DMS53 (cell line): ENCODE results near the gene PDLIM4.

Experiments used
- DNase-seq: peaks from one replicate; lab custom pipeline; 2025; lab: John Stamatoyannopoulos, UW

The PDLIM4 gene

DNA sequence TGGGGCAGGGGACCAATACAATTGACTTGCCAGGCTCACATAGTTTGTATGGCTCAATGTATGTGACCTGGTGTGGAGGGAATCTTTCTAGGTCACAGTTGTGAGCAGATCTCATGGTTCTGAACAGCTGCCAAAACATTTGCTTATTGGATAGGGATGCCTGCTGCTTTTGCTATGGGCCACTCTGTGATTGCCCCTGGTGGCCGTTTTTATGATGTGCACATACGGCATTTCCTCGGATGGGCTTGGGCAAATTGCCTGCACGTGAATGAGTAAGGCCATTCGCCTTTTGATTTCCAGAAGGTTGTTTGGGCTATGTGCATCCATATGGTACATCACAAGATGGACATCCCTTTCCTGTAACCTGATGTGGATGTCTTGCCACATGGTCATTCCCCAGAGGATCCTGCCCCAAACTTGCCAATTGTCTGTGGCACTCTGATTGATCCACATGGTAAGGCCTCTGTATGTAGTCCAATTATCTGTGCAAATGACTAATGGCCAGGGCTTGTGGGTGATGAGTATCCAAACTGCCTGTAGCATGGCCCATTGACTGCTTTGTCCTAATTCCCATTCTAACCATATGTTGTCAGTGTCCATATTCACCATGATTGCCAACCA lies 26.0 kb downstream of the PDLIM4 start:
- DNase-seq = peak; percentile 63

GRCh38 chr5:132289097-132289496 lies 31.6 kb downstream of the PDLIM4 start:
- no peak for DNase-seq

DNA sequence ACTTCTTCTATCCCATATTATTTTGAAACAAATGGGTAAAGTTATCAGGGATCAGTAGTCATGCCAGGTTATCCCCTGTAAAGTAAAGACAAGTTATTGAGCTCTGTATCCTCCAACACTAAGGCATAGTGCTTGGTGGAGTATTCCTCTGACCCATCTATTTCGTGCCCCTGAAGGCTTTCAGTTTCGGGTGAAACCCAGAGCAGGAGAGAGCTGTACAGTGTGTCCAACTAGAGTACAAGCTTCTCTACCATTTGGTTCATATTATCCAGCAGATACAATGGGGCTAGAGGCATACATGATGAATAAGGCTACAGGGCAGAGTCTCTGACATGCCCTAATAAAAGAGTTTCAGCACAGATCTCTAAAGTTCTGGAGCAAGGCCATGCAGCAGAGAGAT lies 33.5 kb downstream of the PDLIM4 start:
- no peak for DNase-seq

DNA sequence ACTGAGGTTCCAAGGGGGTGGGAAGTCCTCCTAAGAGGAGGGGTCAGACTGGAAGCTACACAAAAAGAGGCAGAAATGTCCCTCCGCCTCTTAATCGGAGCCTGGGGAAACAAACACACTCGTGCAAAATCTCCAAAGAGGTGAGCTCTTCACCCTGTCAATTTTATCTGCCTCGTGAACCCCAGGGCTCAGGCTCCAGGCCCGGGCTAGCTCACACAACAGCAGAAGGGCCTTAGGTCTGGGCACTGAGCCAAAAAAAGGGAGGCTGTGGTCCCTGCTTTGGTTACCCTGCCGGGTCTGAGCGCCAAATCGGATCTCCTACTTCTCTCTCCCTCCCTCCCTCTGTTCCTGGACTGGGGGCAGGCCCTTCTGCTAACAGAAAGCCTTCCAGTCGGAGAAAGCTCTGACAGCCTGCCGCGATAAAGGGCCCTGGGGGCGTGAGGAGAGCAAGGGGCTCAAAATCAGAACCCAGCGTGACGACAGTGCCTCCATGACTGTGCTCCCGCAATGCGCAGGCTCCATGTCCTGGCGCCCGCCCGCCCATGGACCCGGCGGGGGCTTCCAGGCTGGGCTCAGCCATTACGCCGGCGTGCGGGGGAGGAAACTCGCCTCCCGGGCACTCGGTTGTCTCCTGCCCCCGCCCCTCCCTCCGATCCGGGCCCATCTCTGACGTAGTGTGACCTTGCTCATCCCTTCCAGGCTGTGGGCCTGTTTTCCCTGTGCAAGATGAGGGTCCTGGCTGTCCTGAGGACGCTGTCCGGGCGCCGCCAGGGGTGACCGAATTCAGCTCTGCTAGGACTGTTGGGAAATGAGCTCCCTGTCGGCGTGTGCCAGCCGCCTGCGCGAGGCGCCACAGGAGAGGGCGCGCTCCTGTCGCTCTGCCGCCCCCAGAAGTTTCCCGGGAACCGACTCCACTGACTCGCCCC lies 35.8 kb downstream of the PDLIM4 start:
- DNase-seq = peak; percentile 89

GRCh38 chr5:132293992-132294727 lies 36.7 kb downstream of the PDLIM4 start, which contains the start of gene SLC22A4:
Gene SLC22A4 (plus strand): TSS chr5:132294394. CDS start chr5:132294617, 223 bp downstream.
- DNase-seq = peak; percentile 96

DNA sequence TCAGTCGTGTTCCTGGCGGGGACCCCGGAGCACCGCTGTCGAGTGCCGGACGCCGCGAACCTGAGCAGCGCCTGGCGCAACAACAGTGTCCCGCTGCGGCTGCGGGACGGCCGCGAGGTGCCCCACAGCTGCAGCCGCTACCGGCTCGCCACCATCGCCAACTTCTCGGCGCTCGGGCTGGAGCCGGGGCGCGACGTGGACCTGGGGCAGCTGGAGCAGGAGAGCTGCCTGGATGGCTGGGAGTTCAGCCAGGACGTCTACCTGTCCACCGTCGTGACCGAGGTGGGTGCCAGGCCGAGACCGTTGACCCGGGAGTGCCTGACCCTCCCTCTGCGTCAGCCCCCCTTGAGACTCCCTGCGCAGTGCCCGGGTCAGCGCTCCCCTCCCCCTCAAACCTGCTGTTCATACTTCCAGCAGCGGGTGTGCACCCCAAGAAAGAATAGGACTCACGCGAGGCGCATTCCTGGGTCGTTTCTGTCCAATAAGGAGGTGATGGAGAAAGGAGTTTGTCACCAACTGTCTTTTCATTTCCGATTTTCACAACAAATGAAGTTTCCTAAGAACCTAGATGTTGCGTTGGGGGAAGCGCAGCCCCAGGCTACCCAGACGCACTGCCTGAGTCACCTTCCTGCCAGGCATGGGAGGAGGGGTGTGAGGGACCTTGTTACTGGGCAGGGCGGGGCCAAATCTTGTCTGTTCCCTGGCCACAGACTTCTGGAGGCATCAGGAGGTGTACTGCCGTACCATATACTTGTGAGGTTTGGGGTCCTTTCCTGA lies 37.4 kb downstream of the PDLIM4 start:
- peak; percentile 62 for DNase-seq

DNA sequence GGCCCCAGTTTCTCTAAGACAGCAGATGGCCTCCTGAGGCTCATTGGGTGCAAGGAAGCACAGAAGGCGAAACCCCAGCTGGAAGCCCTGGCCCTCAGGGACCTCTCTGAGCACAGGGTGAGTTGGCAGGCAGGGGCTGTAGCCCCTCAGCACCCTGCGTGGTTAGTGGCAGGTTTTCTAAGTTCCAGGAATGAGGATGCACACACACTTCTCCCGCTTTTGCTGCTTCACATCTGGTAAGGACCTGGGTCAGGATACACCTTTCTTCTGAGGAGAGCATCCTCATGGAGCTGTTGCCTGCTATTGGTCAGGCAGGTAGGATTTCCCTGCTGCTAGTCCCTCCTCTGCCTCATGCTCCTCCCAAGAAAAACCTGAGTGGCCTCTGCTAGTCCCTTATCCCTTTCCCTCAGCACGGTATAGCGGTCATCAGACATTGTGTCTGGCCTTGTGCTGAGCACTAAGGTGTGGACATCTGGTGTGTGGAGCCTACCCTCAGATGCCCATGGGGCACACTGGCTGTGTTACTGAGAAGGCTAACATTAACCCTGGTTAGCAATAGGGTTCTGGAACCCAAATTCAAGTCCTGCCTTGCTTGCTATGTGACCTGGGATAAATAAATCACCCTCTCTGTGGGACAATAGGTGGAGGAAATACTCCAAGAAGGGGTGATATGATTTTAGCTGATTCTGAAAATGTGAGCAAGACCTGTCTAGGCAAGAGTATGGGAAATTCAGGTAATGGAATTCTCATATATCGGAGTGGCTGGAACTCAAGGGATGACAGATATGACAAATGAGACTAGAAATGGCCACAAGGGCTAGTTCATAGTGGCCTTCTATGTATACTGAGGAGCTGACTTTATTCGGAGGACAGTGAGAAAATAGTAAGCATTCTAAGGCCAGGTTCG lies 38.3 kb downstream of the PDLIM4 start:
- DNase-seq = peak; percentile 15

- no peak for DNase-seq
Observed at GRCh38 chr5:132296412-132297016, 39.0 kb downstream of the PDLIM4 start.

DNA sequence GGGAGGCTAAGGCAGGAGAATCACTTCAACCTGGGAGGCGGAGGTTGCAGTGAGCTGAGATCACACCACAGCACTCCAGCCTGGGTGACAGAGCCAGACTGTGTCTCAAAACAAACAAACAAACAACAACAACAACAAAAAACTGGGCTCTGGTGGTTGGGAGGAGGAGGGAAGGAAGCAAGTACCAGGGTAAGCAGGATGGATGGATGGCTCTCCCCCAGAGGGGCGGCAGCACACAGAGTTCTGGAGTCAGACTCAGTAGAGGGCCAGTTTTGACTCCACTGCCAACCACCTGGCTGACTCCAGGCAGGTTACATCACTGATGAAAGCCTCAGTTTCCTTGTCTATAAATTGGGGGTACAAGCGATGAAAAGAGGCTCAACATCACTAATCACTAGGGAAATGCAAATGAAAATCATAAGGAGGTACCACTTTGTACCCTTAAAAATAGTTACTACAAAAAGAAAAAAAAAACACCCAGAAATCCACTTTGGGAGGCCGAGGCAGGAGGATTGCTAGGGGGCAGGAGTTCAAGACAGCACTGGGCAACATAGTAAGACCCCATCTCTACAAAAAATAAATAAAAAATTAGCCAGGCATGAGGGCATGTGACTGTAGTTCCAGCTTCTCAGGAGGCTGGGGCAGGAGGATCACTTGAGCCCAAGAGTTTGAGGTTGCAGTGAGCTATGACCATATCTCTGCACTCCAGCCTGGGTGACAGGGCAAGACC lies 39.9 kb downstream of the PDLIM4 start:
- no peak for DNase-seq

DNA sequence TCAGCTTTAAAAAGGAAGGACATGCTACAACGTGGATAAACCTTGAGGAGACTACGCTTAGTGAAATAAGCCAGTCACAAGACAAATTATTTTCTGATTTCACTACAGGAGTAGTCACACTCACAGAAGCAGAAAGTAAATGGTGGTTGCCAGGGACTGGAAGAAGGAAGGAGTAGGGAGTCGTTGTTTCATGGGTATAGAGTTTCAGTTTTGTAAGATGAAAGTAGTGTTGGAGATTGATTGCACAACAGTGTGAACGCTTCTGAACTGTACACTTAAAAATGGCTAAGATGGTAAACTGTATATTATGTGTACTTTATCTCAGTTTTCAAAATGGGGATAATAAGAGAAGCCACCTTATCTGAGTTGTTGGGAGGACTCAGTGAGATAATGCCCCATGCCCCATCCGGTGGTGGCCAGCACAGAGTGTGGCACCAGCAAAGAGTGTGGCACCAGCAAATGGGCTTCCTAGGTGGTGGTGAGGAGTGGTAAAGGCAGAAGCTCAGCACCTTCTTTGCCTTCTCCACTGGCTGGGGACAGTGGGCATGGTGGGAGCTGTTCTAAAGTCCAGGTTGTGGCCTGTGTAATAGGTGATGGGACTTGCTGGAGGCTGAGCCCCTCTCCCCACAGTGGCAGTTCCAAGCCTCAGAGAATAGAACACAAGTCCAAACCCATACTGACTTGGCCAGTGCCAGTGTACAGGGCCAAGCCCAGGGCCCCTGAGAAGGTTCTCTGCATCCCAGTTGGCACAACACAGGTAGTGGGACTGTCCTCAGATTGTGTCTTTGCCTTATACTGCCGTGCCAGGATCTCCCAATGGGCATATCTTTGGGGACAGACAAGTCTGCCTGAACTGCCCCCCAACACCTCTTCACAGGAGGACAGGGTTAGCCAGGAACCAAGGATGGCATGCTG lies 41.1 kb downstream of the PDLIM4 start:
- no peak for DNase-seq

DNA sequence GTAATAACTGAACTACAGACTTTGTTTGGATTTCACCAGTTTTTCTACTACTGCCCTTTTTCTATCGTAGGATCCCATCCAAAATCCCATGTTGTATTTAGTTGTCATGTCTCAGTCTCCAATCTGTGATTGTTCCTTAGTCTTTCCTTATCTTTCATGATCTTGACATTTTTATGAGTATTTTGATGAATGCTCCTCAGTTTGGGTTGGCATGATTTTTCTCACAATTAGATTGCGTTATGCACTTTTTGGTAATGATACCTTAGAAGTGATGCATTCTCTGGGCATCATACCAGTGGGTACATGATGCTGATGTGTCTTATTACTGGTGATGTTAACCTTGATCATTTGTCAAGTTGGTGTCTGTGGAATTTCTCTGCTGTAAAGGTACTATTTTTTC lies 42.4 kb downstream of the PDLIM4 start:
- DNase-seq = no peak

GRCh38 chr5:132300577-132301343 lies 43.3 kb downstream of the PDLIM4 start:
- no peak for DNase-seq

- no peak for DNase-seq
Observed at GRCh38 chr5:132301344-132302271, 44.1 kb downstream of the PDLIM4 start.

- DNase-seq = no peak
Observed at GRCh38 chr5:132302413-132302812, 44.9 kb downstream of the PDLIM4 start.

- no peak for DNase-seq
Observed at GRCh38 chr5:132303589-132303988, 46.1 kb downstream of the PDLIM4 start.

DNA sequence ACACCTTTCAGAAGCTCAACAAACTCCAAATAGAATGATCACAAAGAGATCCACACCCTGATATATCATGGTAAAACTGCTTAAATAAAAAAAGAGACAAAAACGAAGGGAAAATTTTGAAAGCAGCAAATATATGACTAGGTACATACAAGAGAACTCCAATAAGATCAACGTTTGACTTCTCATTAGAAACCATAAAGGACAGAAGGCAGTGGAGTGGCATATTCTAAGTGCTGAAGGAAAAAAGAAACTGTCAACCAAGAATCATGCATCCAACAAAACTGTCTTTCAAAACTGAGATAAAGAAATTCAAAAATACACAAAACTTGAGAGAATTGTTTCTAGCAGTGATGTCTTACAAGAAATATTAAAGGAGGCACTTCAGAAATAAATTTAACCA lies 47.9 kb downstream of the PDLIM4 start:
- DNase-seq = no peak

- no peak for DNase-seq
Observed at GRCh38 chr5:132308701-132309100, 51.2 kb downstream of the PDLIM4 start.
